K562 (cell line): ENCODE data around the gene NTM.

Source experiments
- BHLHE40 ChIP-seq: IDR thresholded peaks from 2 replicates; pipeline ENCODE4 v1.6.1; 2011; ENCODE audit warnings: low read length, improper control_type of control experiment
- CBFB ChIP-seq: sonication (generic); formaldehyde crosslinking; IDR thresholded peaks from 2 replicates; pipeline ENCODE4 v1.4.0; 2020; ENCODE audit warnings: mild to moderate bottlenecking, missing genetic modification reagents
- CHD2 ChIP-seq: IDR thresholded peaks from 2 replicates; pipeline ENCODE4 v1.6.1; 2011; ENCODE audit warnings: low read depth, low read length
- NR3C1 ChIP-seq: sonication (generic); formaldehyde crosslinking; IDR thresholded peaks from 2 replicates; pipeline ENCODE4 v1.8.1; 2022; ENCODE audit warnings: missing genetic modification reagents
- SMAD3 ChIP-seq: fragments of 450-650 bp; formaldehyde crosslinking; conservative IDR thresholded peaks from 2 replicates; pipeline ENCODE4 v1.4.0; 2020; ENCODE audit warnings: mild to moderate bottlenecking
- SMC3 ChIP-seq: conservative IDR thresholded peaks from 2 replicates; pipeline ENCODE4 v1.6.1; 2011; ENCODE audit warnings: low read depth, low read length, improper control_type of control experiment; ENCODE audit not compliant: insufficient read depth
- STAT6 ChIP-seq: sonication (generic); formaldehyde crosslinking; IDR thresholded peaks from 2 replicates; pipeline ENCODE4 v1.8.1; 2023; ENCODE audit warnings: mild to moderate bottlenecking, missing genetic modification reagents
- ZNF274 ChIP-seq: IDR thresholded peaks from 2 replicates; pipeline ENCODE4 v1.6.1; 2011; ENCODE audit warnings: low read depth, mild to moderate bottlenecking, low read length, moderate library complexity, borderline replicate concordance
- TF ChIP-seq, protein P1 (sequence below), 2 experiments: fragments of 450-650 bp in 1 of 2; sonication (generic) in 1 of 2; formaldehyde crosslinking in 1 of 2; IDR thresholded peaks in 1 of 2; conservative IDR thresholded peaks in 1 of 2; 2 replicates each; pipeline versions ENCODE4 v1.6.1 to v1.8.1; 2016 to 2023; ENCODE audit warnings: mild to moderate bottlenecking in 2 of 2, moderate library complexity in 2 of 2, inconsistent platforms in 1 of 2, missing genetic modification reagents in 1 of 2
- TF ChIP-seq, protein P2 (sequence below), 2 experiments: fragments of 450-650 bp; IDR thresholded peaks; 2 replicates each; pipeline ENCODE4 v1.6.1; 2018; ENCODE audit warnings: mild to moderate bottlenecking in 2 of 2, low read depth in 1 of 2; ENCODE audit not compliant: partially characterized antibody in 2 of 2
- TF ChIP-seq, protein P3 (sequence below), 3 experiments: IDR thresholded peaks in 2 of 3; conservative IDR thresholded peaks in 1 of 3; 2 replicates each; pipeline ENCODE4 v1.5.1; 2011 to 2012; ENCODE audit warnings: low read length in 3 of 3, mild to moderate bottlenecking in 3 of 3, control low read depth in 2 of 3, improper control_type of control experiment in 1 of 3, inconsistent platforms in 1 of 3, low read depth in 1 of 3, mixed read lengths in 1 of 3, moderate library complexity in 1 of 3; ENCODE audit not compliant: insufficient read depth in 2 of 3
- TF ChIP-seq, protein P4 (sequence below): fragments of 450-650 bp; IDR thresholded peaks from 2 replicates; pipeline ENCODE4 v1.6.1; 2016; ENCODE audit warnings: mild to moderate bottlenecking

DNA sequence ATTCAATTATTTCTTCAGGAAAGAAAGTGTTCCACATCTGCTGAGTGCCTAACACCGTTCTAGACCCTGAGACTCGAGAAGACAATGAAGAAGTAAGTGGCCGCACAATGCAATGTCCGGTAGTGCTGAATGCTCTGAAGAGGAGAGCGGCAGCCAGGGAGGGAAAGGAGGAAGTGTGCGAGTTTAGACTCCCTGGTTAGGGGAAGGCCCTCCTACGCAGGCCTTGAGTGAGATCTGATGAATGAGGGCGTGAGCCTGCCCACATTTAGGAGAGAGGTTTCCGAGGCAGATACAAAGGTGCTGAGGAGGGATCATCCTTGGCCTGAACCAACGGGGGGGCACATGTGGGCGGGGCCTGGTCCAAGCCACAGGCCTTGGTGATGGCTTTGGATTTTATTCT, 558.6 kb downstream of the NTM start:
- TF ChIP-seq NR3C1 (no peak), SMC3 (no peak), ZNF274 (no peak), CBFB (CRISPR knock-in tag) (no peak), SMAD3 (CRISPR knock-in tag) (no peak), STAT6 (no peak), CHD2 (no peak), BHLHE40 (no peak)
- TF ChIP-seq, protein P1, sequence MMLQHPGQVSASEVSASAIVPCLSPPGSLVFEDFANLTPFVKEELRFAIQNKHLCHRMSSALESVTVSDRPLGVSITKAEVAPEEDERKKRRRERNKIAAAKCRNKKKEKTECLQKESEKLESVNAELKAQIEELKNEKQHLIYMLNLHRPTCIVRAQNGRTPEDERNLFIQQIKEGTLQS (IDR thresholded peaks at IDR 0.05): no peak
- TF ChIP-seq, protein P1 (CRISPR knock-in tag; conservative IDR thresholded peaks at IDR 0.05): no peak
- TF ChIP-seq, protein P2, sequence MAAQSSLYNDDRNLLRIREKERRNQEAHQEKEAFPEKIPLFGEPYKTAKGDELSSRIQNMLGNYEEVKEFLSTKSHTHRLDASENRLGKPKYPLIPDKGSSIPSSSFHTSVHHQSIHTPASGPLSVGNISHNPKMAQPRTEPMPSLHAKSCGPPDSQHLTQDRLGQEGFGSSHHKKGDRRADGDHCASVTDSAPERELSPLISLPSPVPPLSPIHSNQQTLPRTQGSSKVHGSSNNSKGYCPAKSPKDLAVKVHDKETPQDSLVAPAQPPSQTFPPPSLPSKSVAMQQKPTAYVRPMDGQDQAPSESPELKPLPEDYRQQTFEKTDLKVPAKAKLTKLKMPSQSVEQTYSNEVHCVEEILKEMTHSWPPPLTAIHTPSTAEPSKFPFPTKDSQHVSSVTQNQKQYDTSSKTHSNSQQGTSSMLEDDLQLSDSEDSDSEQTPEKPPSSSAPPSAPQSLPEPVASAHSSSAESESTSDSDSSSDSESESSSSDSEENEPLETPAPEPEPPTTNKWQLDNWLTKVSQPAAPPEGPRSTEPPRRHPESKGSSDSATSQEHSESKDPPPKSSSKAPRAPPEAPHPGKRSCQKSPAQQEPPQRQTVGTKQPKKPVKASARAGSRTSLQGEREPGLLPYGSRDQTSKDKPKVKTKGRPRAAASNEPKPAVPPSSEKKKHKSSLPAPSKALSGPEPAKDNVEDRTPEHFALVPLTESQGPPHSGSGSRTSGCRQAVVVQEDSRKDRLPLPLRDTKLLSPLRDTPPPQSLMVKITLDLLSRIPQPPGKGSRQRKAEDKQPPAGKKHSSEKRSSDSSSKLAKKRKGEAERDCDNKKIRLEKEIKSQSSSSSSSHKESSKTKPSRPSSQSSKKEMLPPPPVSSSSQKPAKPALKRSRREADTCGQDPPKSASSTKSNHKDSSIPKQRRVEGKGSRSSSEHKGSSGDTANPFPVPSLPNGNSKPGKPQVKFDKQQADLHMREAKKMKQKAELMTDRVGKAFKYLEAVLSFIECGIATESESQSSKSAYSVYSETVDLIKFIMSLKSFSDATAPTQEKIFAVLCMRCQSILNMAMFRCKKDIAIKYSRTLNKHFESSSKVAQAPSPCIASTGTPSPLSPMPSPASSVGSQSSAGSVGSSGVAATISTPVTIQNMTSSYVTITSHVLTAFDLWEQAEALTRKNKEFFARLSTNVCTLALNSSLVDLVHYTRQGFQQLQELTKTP (IDR thresholded peaks at IDR 0.05; ENCODE audit: low read depth in 1 of 2, partially characterized antibody in 2 of 2): no peak
- TF ChIP-seq, protein P3, sequence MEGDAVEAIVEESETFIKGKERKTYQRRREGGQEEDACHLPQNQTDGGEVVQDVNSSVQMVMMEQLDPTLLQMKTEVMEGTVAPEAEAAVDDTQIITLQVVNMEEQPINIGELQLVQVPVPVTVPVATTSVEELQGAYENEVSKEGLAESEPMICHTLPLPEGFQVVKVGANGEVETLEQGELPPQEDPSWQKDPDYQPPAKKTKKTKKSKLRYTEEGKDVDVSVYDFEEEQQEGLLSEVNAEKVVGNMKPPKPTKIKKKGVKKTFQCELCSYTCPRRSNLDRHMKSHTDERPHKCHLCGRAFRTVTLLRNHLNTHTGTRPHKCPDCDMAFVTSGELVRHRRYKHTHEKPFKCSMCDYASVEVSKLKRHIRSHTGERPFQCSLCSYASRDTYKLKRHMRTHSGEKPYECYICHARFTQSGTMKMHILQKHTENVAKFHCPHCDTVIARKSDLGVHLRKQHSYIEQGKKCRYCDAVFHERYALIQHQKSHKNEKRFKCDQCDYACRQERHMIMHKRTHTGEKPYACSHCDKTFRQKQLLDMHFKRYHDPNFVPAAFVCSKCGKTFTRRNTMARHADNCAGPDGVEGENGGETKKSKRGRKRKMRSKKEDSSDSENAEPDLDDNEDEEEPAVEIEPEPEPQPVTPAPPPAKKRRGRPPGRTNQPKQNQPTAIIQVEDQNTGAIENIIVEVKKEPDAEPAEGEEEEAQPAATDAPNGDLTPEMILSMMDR (IDR thresholded peaks at IDR 0.05 in 2 of 3, conservative IDR thresholded peaks at IDR 0.05 in 1 of 3; ENCODE audit: insufficient read depth in 2 of 3, low read depth in 1 of 3, low read length in 3 of 3): no peak
- TF ChIP-seq, protein P4, sequence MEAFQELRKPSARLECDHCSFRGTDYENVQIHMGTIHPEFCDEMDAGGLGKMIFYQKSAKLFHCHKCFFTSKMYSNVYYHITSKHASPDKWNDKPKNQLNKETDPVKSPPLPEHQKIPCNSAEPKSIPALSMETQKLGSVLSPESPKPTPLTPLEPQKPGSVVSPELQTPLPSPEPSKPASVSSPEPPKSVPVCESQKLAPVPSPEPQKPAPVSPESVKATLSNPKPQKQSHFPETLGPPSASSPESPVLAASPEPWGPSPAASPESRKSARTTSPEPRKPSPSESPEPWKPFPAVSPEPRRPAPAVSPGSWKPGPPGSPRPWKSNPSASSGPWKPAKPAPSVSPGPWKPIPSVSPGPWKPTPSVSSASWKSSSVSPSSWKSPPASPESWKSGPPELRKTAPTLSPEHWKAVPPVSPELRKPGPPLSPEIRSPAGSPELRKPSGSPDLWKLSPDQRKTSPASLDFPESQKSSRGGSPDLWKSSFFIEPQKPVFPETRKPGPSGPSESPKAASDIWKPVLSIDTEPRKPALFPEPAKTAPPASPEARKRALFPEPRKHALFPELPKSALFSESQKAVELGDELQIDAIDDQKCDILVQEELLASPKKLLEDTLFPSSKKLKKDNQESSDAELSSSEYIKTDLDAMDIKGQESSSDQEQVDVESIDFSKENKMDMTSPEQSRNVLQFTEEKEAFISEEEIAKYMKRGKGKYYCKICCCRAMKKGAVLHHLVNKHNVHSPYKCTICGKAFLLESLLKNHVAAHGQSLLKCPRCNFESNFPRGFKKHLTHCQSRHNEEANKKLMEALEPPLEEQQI: no peak
